Measurements from ENCODE around the gene CENPA.
"Not testable (repeated sequence)": the region's sequence is repeated elsewhere in the genome, so short reads cannot be mapped to it uniquely, and the experiment has no call there.

The CENPA gene

DNA sequence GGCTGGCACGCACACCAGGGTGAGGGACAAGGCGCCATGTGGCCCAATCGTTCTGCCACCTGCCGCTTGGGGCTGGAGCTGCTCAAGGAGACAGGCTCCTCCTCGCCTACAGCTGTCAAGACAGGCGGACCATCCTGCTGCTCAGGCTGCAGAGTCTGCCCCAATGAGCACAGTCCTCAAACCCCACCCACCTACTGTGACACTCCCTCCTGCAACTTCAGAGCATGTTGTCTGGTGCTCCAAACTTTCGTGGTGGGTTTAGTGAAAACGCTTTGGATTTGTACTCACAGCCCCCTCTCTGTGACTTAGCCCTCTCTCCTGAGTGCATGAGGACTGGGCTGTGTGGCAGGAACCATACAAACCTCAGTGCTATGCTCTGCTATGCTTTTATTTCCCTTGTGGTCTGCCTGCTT is 45.0 kb upstream of the CENPA start:
- TF ChIP-seq FOXM1 (IDR thresholded peaks at IDR 0.05; ENCODE audit: borderline replicate concordance) (no peak), FOXK2 (IDR thresholded peaks at IDR 0.05) (no peak), ZNF384 (IDR thresholded peaks at IDR 0.05) (no peak), FOXA1 (IDR thresholded peaks at IDR 0.05) (no peak), SP1 (IDR thresholded peaks at IDR 0.05) (no peak), BHLHE40 (IDR thresholded peaks at IDR 0.05; ENCODE audit: borderline replicate concordance) (no peak), NFRKB (IDR thresholded peaks at IDR 0.05) (no peak), ELF4 (IDR thresholded peaks at IDR 0.05) (no peak), HDGF (IDR thresholded peaks at IDR 0.05; ENCODE audit: borderline replicate concordance) (no peak), TARDBP (IDR thresholded peaks at IDR 0.05) (no peak), LEF1 (IDR thresholded peaks at IDR 0.05; ENCODE audit: borderline replicate concordance) (no peak), L3MBTL2 (conservative IDR thresholded peaks at IDR 0.05) (no peak), SUZ12 (IDR thresholded peaks at IDR 0.05) (no peak), CTBP1 (IDR thresholded peaks at IDR 0.05; ENCODE audit: borderline replicate concordance) (no peak), ARNT (IDR thresholded peaks at IDR 0.05) (no peak)
- TF ChIP-seq, protein P1, sequence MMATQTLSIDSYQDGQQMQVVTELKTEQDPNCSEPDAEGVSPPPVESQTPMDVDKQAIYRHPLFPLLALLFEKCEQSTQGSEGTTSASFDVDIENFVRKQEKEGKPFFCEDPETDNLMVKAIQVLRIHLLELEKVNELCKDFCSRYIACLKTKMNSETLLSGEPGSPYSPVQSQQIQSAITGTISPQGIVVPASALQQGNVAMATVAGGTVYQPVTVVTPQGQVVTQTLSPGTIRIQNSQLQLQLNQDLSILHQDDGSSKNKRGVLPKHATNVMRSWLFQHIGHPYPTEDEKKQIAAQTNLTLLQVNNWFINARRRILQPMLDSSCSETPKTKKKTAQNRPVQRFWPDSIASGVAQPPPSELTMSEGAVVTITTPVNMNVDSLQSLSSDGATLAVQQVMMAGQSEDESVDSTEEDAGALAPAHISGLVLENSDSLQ (IDR thresholded peaks at IDR 0.05) = no peak
- DNase-seq (ENCODE audit: extremely low spot score) = no peak
- CTCF ChIA-PET = no interaction called here
- POLR2A ChIA-PET = no interaction called here

DNA sequence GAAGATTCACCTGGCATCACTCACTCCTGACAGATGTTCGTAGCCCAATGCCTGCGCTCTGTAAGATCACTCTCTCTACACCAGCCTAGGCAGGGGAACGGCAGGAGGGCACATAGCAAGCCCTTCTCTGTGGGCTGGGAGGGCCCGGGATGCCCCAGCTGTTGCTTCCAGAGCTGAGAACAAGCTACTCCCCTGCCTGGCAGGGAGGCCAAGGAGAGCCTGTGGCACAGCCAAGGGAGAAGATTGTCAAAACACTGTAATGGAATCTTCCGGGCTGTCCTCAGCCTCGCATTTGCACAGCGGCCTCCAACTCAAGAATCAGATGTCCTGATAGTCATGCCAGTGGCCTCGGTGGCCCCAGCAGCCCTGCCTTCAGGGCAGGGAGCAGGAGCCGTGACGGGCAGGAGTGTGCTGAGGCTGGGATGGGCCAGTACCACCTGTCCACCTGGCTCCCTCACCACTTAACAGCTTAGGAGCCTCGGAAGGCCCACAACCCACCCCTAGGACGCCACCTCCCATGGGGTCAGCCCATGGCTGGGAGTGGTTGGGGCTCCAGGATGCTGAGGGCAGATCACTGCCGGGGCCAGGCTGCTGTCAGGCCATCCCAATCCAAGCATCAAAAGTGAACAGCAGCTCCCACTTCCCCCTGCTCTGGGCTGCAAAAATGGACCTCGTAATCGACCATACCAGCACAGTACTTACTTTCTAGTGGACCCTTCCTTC is 43.6 kb upstream of the CENPA start:
- DNase-seq (ENCODE audit: extremely low spot score) = no peak
- ChIA-PET POLR2A (no interaction called here), CTCF (no interaction called here)
- TF ChIP-seq SUZ12 (IDR thresholded peaks at IDR 0.05) (no peak), L3MBTL2 (conservative IDR thresholded peaks at IDR 0.05) (no peak), CTBP1 (IDR thresholded peaks at IDR 0.05; ENCODE audit: borderline replicate concordance) (no peak), BHLHE40 (IDR thresholded peaks at IDR 0.05; ENCODE audit: borderline replicate concordance) (no peak), ZNF384 (IDR thresholded peaks at IDR 0.05) (no peak), SP1 (IDR thresholded peaks at IDR 0.05) (no peak), FOXA1 (IDR thresholded peaks at IDR 0.05) (no peak)

DNA sequence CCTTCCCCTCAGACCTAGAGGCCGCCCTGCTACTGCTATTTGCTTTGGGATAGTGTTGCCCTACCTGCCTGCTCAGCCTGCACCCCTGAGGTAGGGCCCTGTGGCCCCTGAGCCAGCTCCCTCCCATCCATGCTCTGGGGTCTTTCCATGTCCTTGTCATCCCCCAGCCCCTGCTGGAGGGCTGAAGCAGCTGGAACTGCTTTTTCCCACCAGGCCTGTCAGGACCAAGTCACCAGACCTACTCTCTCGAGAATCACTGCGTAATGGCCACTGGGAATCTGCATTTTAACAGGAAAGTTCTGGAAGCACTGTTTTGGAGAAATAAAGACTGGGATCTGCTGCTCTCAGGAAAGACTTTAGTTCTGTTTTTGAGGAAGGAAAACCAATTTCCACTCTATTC is 42.0 kb upstream of the CENPA start:
- no peak for DNase-seq (ENCODE audit: extremely low spot score)
- CTCF ChIA-PET = no interaction called here

DNA sequence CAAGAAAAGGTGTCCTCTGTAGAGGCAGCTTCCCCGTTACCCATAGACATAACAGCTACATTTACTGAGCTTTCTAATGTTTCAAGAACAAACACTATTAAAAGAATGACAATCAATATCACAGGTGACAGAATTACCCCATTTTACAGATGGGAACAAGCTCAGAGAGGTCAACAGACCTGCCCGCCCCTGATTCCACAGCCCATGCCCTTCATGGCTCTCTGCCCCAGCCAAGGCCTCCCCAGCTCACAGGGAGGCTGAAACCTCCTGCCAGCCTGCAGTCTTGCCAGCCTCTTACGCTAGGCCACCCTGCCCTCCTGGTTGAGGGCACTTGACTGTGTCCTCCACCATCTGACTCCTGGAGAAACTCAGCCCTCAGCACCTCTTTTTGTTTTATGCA is 40.9 kb upstream of the CENPA start:
- TF ChIP-seq L3MBTL2 (conservative IDR thresholded peaks at IDR 0.05) = no peak
- TF ChIP-seq FOXA1 (IDR thresholded peaks at IDR 0.05) = no peak
- no peak for TF ChIP-seq NFRKB (IDR thresholded peaks at IDR 0.05)
- TF ChIP-seq FOXK2 (IDR thresholded peaks at IDR 0.05) = no peak
- no peak for TF ChIP-seq ZNF384 (IDR thresholded peaks at IDR 0.05)
- TF ChIP-seq, protein P1 (IDR thresholded peaks at IDR 0.05) = no peak
- no peak for TF ChIP-seq FOXM1 (IDR thresholded peaks at IDR 0.05; ENCODE audit: borderline replicate concordance)
- TF ChIP-seq SUZ12 (IDR thresholded peaks at IDR 0.05) = no peak
- no peak for TF ChIP-seq LEF1 (IDR thresholded peaks at IDR 0.05; ENCODE audit: borderline replicate concordance)
- TF ChIP-seq HDGF (IDR thresholded peaks at IDR 0.05; ENCODE audit: borderline replicate concordance) = no peak
- TF ChIP-seq BHLHE40 (IDR thresholded peaks at IDR 0.05; ENCODE audit: borderline replicate concordance) = no peak
- no peak for TF ChIP-seq CTBP1 (IDR thresholded peaks at IDR 0.05; ENCODE audit: borderline replicate concordance)
- TF ChIP-seq SP1 (IDR thresholded peaks at IDR 0.05) = no peak
- TF ChIP-seq TARDBP (IDR thresholded peaks at IDR 0.05) = no peak
- TF ChIP-seq ELF4 (IDR thresholded peaks at IDR 0.05) = no peak
- no peak for TF ChIP-seq ARNT (IDR thresholded peaks at IDR 0.05)
- DNase-seq (ENCODE audit: extremely low spot score) = no peak
- CTCF ChIA-PET = interaction anchor here (0.6 to 3.4 kb wide), 5 partner anchors 11 to 158 kb away, joined by 3 to 28 read pairs (median 4); no protein-coding TSS in a partner anchor
- POLR2A ChIA-PET = no interaction called here

More for the DNA sequence above, 42.0 kb upstream of the CENPA start:
- POLR2A ChIA-PET = interaction anchor here (1.4 kb wide), 1 partner anchor 129 kb away, joined by 3 read pairs; no protein-coding TSS in a partner anchor
- TF ChIP-seq SP1 (IDR thresholded peaks at IDR 0.05) = no peak
- TF ChIP-seq ELF4 (IDR thresholded peaks at IDR 0.05) = no peak

DNA sequence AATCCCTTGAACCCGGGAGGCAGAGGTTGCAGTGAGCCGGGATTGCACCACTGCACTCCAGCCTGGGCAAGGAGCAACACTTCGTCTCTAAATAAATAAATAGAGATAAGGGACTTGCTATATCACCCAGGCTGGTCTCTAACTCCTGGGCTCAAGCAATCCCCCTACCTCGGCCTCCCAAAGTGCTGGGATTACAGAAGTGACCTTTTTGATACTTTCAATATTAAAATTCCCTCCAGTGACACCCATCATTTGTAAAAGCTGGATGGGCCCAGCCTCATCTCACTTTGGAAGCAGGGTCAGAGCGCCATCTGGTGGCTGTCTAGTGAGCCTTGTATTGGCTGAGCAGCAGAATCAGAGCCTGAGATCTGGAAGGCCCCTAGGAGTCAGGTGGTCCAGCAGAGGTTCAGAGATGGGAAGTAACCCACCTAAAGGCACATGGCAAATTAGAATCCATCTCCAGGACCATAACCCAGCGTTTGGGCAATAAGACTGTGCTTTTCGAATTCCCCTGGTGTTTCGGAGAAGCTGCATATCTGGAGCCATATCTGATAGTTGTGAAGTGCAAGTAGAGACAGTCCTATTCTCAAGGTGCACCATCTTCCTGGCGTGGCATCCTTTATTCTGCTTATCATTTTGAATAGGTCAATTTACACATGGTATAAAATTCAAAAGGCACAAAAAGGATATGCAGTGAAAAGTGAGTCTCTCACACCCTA is 40.1 kb upstream of the CENPA start:
- ChIA-PET CTCF (interaction anchor here (0.6 to 3.4 kb wide), 5 partner anchors 10 to 154 kb away, joined by 3 to 28 read pairs (median 3); no protein-coding TSS in a partner anchor), POLR2A (no interaction called here)
- peak; percentile 83 for DNase-seq (ENCODE audit: extremely low spot score)
- no peak for TF ChIP-seq ARNT (IDR thresholded peaks at IDR 0.05)
- TF ChIP-seq TARDBP (IDR thresholded peaks at IDR 0.05) = no peak
- no peak for TF ChIP-seq SP1 (IDR thresholded peaks at IDR 0.05)
- TF ChIP-seq, protein P1 (IDR thresholded peaks at IDR 0.05) = no peak
- TF ChIP-seq SUZ12 (IDR thresholded peaks at IDR 0.05) = no peak
- TF ChIP-seq FOXK2 (IDR thresholded peaks at IDR 0.05) = no peak
- TF ChIP-seq L3MBTL2 (conservative IDR thresholded peaks at IDR 0.05) = no peak
- TF ChIP-seq CTBP1 (IDR thresholded peaks at IDR 0.05; ENCODE audit: borderline replicate concordance) = no peak
- no peak for TF ChIP-seq LEF1 (IDR thresholded peaks at IDR 0.05; ENCODE audit: borderline replicate concordance)

DNA sequence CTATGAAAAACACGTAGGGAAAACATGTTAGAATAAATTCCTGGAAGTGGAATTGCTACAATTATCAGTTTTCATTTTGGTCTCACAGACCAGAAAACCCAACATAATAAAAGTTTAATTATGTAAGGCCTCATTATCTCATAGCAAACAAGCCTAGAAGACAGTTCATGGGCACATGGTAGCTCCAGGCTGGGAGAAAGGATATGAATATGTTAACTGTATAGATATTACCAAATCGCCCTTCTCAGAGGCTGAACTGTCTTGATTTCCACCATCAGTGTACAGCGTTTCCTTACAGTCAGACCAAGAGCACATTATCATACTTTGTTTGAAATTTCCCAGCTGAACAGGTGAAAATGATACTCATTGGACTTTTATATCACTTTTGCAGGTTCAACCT is 38.9 kb upstream of the CENPA start:
- POLR2A ChIA-PET = no interaction called here
- CTCF ChIA-PET = interaction anchor here (0.9 to 3.4 kb wide), 2 partner anchors 139 to 142 kb away, joined by 4 to 28 read pairs; no protein-coding TSS in a partner anchor
- DNase-seq (ENCODE audit: extremely low spot score) = no peak
- TF ChIP-seq FOXM1 (IDR thresholded peaks at IDR 0.05; ENCODE audit: borderline replicate concordance) (no peak), ZNF384 (IDR thresholded peaks at IDR 0.05) (no peak), SP1 (IDR thresholded peaks at IDR 0.05) (no peak)

DNA sequence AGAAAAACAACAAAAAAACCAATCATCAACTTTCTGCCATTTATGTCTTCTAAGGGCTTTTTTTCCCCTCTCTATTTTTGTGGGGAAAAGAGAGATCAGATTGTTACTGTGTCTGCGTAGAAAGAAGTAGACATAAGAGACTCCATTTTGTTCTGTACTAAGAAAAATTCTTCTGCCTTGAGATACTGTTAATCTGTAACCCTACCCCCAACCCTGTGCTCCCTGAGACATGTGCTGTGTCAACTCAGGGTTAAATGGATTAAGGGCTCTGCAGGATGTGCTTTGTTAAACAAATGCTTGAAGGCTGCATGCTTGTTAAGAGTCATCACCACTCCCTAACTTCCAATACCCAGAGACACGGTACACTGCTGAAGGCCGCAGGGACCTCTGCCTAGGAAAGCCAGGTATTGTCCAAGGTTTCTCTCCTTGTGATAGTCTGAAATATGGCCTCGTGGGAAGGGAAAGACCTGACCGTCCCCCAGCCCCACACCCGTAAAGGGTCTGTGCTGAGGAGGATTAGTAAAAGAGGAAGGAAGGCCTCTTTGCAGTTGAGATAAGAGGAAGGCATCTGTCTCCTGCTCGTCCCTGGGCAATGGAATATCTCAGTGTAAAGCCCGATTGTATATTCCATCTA is 36.0 kb upstream of the CENPA start:
- POLR2A ChIA-PET; CTCF ChIA-PET; DNase-seq (ENCODE audit: extremely low spot score): not testable (repeated sequence)

DNA sequence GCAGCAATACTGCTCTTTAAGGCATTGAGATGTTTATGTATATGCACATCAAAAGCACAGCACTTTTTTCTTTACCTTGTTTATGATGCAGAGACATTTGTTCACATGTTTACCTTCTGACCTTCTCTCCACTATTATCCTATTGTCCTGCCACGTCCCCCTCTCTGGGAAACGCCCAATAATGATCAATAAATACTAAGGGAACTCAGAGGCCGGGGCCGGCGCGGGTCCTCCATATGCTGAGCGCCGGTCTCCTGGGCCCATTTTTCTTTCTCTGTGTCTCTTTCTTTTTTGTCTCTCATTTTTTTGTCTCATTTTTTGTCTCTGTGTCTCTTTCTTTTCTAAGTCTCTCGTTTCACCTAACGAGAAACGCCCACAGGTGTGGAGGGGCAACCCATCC is 35.4 kb upstream of the CENPA start:
- DNase-seq (ENCODE audit: extremely low spot score); CTCF ChIA-PET; POLR2A ChIA-PET: not testable (repeated sequence)
